GM12891 (cell line): ENCODE measurements around the gene CCDC80.

Experiments used
- DNase-seq: peaks from one replicate; pipeline ENCODE4 v3.0.0; 2011; ENCODE audit warnings: low spot score; ENCODE audit not compliant: insufficient read length
- FAIRE-seq: peaks from 2 replicates; lab custom pipeline; 2011; peaks lifted over from hg19 to GRCh38; lab: Jason Lieb, UNC
- PAX5 ChIP-seq: IDR thresholded peaks from 2 replicates; pipeline ENCODE4 v1.6.1; 2011; ENCODE audit warnings: low read length, moderate library complexity, mild to moderate bottlenecking; ENCODE audit not compliant: insufficient read depth, severe bottlenecking
- POLR2A ChIP-seq: IDR thresholded peaks from 2 replicates; pipeline ENCODE4 v1.6.1; 2011; ENCODE audit warnings: low read depth, low read length, control low read depth
- POLR2AphosphoS5 ChIP-seq: IDR thresholded peaks from 2 replicates; pipeline ENCODE4 v1.6.1; 2011; ENCODE audit warnings: low read depth, low read length, control low read depth
- POU2F2 ChIP-seq: IDR thresholded peaks from 2 replicates; pipeline ENCODE4 v1.6.1; 2011; ENCODE audit warnings: low read depth, mild to moderate bottlenecking, control low read depth, low read length, moderate library complexity
- SPI1 ChIP-seq: IDR thresholded peaks from 2 replicates; pipeline ENCODE4 v1.6.1; 2011; ENCODE audit warnings: low read depth, low read length, control low read depth
- TAF1 ChIP-seq: IDR thresholded peaks from 2 replicates; pipeline ENCODE4 v1.6.1; 2011; ENCODE audit warnings: low read depth, low read length, control low read depth

CCDC80 gene

GRCh38 chr3:112642912-112643506 lies 2.1 kb upstream of the CCDC80 start:
- DNase-seq = peak; percentile 62
- FAIRE-seq = peak; percentile 91
- no peak for TF ChIP-seq PAX5
- peak; percentile 35; the same call in 1 of the 2 replicates for TF ChIP-seq POU2F2

GRCh38 chr3:112640276-112640929 lies 540 bp downstream of the CCDC80 start:
- TF ChIP-seq SPI1 (no peak), POU2F2 (no peak), TAF1 (no peak), PAX5 (no peak), POLR2AphosphoS5 (no peak), POLR2A (no peak)
- DNase-seq (no peak), FAIRE-seq (no peak)

GRCh38 chr3:112639455-112640225 lies 1.3 kb downstream of the CCDC80 start:
- DNase-seq (no peak), FAIRE-seq (no peak)
- TF ChIP-seq POLR2A (no peak), SPI1 (no peak), POLR2AphosphoS5 (no peak), POU2F2 (no peak), PAX5 (no peak), TAF1 (no peak)

- no peak for DNase-seq
- no peak for FAIRE-seq
- TF ChIP-seq POLR2AphosphoS5 (no peak), POU2F2 (no peak), POLR2A (no peak), SPI1 (no peak), TAF1 (no peak), PAX5 (no peak)
These were observed 2.5 kb downstream of the CCDC80 start for GRCh38 chr3:112638327-112639020.

GRCh38 chr3:112637700-112638099 lies 3.2 kb downstream of the CCDC80 start:
- TF ChIP-seq SPI1 = no peak
- TF ChIP-seq TAF1 = no peak
- no peak for TF ChIP-seq PAX5
- no peak for TF ChIP-seq POU2F2
- no peak for TF ChIP-seq POLR2AphosphoS5
- TF ChIP-seq POLR2A = no peak
- no peak for FAIRE-seq
- no peak for DNase-seq

- FAIRE-seq = peak; percentile 45
- no peak for DNase-seq
- TF ChIP-seq PAX5 = no peak
- TF ChIP-seq POU2F2 = no peak
- no peak for TF ChIP-seq POLR2AphosphoS5
- no peak for TF ChIP-seq TAF1
- no peak for TF ChIP-seq SPI1
- no peak for TF ChIP-seq POLR2A
These were observed 5.3 kb downstream of the CCDC80 start for GRCh38 chr3:112635674-112636073.

GRCh38 chr3:112634786-112635541 lies 6.0 kb downstream of the CCDC80 start:
- no peak for TF ChIP-seq POLR2AphosphoS5
- no peak for TF ChIP-seq PAX5
- no peak for TF ChIP-seq POLR2A
- no peak for TF ChIP-seq POU2F2
- FAIRE-seq = peak; percentile 33
- no peak for DNase-seq

GRCh38 chr3:112633757-112634156 lies 7.2 kb downstream of the CCDC80 start:
- TF ChIP-seq SPI1 (no peak), POLR2A (no peak), TAF1 (no peak), POLR2AphosphoS5 (no peak), PAX5 (no peak), POU2F2 (no peak)
- no peak for DNase-seq
- no peak for FAIRE-seq
